MCF 10A (cell line): ENCODE results near the gene CHST11. TPM values are rescaled to one million over a fixed set of nuclear protein-coding genes. Genes with fewer than 3 reads are reported as not detected.
A peak's percentile ranks its signal among the peaks of the same experiment; 100 is the strongest.

Experiments
- BruUV-seq: library from RNA; stranded (reverse); fragments of 400-500 nt; replicated peaks from 2 replicates; lab custom pipeline; 2021; lab: Mats Ljungman, UMichigan
- CTCF ChIA-PET: fragments of 300-600 bp; sonication (Branson Sonifier 250); formaldehyde crosslinking; extraction: SDS; loops from one replicate; lab custom pipeline; 2021; ENCODE audit warnings: antibody characterized with exemption, inconsistent platforms; lab: Yijun Ruan, JAX
- POLR2A ChIA-PET: fragments of 300-600, 350-650 bp; sonication (Branson Sonifier 250); formaldehyde crosslinking; extraction: SDS; loops from one replicate; lab custom pipeline; 2020; ENCODE audit warnings: antibody characterized with exemption, inconsistent platforms; lab: Yijun Ruan, JAX
- DNase-seq: peaks from one replicate; pipeline ENCODE4 v3.0.0-alpha.2; 2018; ENCODE audit not compliant: unreplicated experiment
- H3K27ac Mint-ChIP-seq: one replicate; pipeline ENCODE4 v1.8.0; 2022; ENCODE audit warnings: mild to moderate bottlenecking, low read depth, mixed read lengths; ENCODE audit not compliant: unreplicated experiment
- H3K27me3 Mint-ChIP-seq: one replicate; pipeline ENCODE4 v1.8.0; 2022; ENCODE audit warnings: mixed read lengths; ENCODE audit not compliant: insufficient read depth, unreplicated experiment
- H3K36me3 Mint-ChIP-seq: one replicate; pipeline ENCODE4 v1.8.0; 2022; ENCODE audit warnings: mild to moderate bottlenecking, moderate library complexity, mixed read lengths; ENCODE audit not compliant: insufficient read depth, unreplicated experiment
- H3K4me1 Mint-ChIP-seq: one replicate; pipeline ENCODE4 v1.8.0; 2022; ENCODE audit warnings: mixed read lengths; ENCODE audit not compliant: insufficient read depth, unreplicated experiment
- H3K4me3 Mint-ChIP-seq: one replicate; pipeline ENCODE4 v1.8.0; 2022; ENCODE audit warnings: mild to moderate bottlenecking, moderate library complexity, mixed read lengths; ENCODE audit not compliant: unreplicated experiment
- H3K9me3 Mint-ChIP-seq: one replicate; pipeline ENCODE4 v1.8.0; 2022; ENCODE audit warnings: mixed read lengths; ENCODE audit not compliant: unreplicated experiment
- intact Hi-C: fragments of 100-400 bp; cut with micrococcal nuclease; formaldehyde crosslinking; loops from 2 replicates; pipeline ENCODE4 v1.14.1; 2022
- total RNA-seq: library from RNA; stranded (reverse); gene quantifications from 2 replicates; pipeline ENCODE4 v1.2.3, GENCODE V29; 2022
- TF ChIP-seq, protein P1 (sequence below): fragments of 200-600 bp; IDR thresholded peaks from one replicate; pipeline ENCODE4 v1.8.0; 2022; ENCODE audit warnings: antibody characterized with exemption, mild to moderate bottlenecking; ENCODE audit not compliant: unreplicated experiment

Gene CHST11
- total RNA-seq, 1 experiment from 2014 or later, result 5.3 TPM

DNA sequence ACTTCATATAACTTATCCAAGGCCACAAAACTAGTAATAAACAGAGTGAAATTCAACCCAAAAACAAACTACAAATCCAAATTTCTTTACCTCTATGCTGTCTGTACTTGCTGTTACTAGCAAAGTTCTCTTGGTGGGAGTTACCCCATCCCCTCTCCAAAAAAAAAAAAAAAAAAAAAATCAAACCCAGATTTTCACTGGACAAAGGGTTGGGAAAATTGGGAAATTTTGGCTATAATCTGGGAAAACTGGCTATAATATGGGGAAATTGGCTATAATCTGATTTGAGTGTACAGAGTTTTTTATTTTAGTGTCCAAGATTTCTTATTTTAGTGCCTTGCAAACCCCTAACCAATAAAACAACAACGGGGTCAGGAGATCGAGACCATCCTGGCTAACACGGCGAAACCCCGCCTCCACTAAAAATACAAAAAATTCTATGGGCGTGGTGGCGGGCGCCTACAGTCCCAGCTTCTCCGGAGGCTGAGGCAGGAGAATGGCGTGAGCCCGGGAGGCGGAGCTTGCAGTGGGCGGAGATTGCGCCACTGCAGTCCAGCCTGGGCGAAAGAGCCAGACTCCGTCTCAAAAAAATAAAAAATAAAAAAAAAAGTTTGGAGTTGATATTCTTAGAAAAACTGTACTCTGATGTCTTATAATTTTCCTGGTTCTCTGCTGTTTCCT is 148.4 kb downstream of the CHST11 start:
- TF ChIP-seq, protein P1, sequence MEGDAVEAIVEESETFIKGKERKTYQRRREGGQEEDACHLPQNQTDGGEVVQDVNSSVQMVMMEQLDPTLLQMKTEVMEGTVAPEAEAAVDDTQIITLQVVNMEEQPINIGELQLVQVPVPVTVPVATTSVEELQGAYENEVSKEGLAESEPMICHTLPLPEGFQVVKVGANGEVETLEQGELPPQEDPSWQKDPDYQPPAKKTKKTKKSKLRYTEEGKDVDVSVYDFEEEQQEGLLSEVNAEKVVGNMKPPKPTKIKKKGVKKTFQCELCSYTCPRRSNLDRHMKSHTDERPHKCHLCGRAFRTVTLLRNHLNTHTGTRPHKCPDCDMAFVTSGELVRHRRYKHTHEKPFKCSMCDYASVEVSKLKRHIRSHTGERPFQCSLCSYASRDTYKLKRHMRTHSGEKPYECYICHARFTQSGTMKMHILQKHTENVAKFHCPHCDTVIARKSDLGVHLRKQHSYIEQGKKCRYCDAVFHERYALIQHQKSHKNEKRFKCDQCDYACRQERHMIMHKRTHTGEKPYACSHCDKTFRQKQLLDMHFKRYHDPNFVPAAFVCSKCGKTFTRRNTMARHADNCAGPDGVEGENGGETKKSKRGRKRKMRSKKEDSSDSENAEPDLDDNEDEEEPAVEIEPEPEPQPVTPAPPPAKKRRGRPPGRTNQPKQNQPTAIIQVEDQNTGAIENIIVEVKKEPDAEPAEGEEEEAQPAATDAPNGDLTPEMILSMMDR, result no peak
- ChIA-PET CTCF (interaction anchor here (0.7 kb wide), 1 partner anchor 11 kb away, joined by 3 read pairs; no protein-coding TSS in a partner anchor), POLR2A (no interaction called here)
- no peak for DNase-seq
- intact Hi-C loops, result loop anchor here (5.0 kb wide), 1 partner anchor 67 kb away; no protein-coding TSS in a partner anchor
- peaks cover 5% of the 10 kb centered on the region for H3K36me3 Mint-ChIP-seq
- no peaks in the 10 kb centered on the region for H3K27me3 Mint-ChIP-seq
- no peaks in the 10 kb centered on the region for H3K9me3 Mint-ChIP-seq
- H3K4me3 Mint-ChIP-seq, result no peak overlapping the region
- H3K27ac Mint-ChIP-seq, result peak overlapping the region; percentile 20
- peaks cover 30% of the 10 kb centered on the region for H3K4me1 Mint-ChIP-seq
- BruUV-seq, result no TSS peak

DNA sequence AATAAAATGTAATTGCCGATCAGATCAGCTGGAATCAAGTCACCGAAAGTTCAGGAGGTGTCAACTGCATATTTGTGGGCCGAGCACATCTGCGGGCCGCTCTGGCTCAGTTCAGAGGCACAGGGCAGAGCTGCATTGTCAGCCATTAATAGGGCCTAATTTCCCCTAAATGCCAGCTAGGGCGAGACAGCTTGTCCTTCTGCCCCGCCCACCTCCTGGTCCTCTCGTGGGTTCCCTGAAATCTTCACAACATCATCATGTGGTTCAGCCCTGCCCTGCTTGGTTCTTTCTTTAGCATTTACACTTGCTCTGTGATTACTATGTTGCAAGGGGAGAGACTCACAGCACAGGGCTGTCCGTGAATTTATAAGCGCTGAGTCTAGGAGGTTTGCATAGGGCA is 148.9 kb downstream of the CHST11 start:
- Mint-ChIP-seq H3K27ac (peak overlapping the region; percentile 65), H3K4me3 (no peak overlapping the region), H3K36me3 (peaks cover 5% of the 10 kb centered on the region), H3K4me1 (peaks cover 30% of the 10 kb centered on the region), H3K9me3 (no peaks in the 10 kb centered on the region), H3K27me3 (no peaks in the 10 kb centered on the region)
- no TSS peak for BruUV-seq
- intact Hi-C loops, result no loop called here
- ChIA-PET POLR2A (no interaction called here), CTCF (no interaction called here)
- TF ChIP-seq, protein P1, result no peak
- no peak for DNase-seq

DNA sequence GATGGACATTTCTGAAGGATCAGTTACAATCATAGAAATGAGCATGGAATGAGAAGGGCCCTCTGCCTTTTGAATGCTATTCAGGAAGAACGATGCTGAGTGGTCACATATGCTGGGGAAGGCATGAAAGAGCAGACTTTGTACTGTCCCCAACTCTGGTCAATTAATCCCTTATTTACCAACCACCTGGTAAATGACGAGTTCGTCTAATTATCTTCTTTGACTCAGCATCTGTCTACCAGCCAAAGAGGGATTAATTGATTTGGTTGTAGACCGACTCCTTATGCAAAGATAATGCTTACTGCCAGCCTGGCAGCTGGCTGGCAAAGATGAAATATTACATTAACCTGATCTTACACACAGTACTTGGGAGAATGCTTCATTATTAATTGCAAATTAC is 152.2 kb downstream of the CHST11 start:
- no peaks in the 10 kb centered on the region for H3K27me3 Mint-ChIP-seq
- no TSS peak for BruUV-seq
- peaks cover 5% of the 10 kb centered on the region for H3K36me3 Mint-ChIP-seq
- H3K4me1 Mint-ChIP-seq, result peaks cover 16% of the 10 kb centered on the region
- POLR2A ChIA-PET, result no interaction called here
- CTCF ChIA-PET, result no interaction called here
- H3K9me3 Mint-ChIP-seq, result no peaks in the 10 kb centered on the region
- intact Hi-C loops, result no loop called here
- TF ChIP-seq, protein P1, result no peak
- no peak overlapping the region for H3K4me3 Mint-ChIP-seq
- H3K27ac Mint-ChIP-seq, result no peak overlapping the region
- no peak for DNase-seq

DNA sequence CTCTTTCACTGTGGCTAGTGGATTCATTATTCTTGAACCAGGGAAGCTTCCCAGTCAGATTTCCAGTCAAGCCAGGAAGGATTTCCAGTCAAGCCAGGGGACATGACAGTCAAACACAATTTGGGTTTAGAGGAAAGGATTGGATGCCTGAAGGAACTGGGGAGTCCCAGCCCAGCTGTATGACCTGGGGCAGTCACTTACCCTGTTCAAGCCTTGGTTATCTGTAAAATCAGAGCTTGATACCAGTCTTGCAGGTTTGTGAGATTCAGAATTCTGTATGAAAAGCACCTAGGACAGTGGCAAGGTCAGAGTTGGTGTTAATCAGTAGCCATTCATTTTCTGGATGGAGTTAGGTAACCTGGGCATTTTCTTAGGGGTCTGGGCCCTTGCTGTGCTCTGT is 152.7 kb downstream of the CHST11 start:
- intact Hi-C loops, result no loop called here
- ChIA-PET CTCF (interaction anchor here (0.6 to 1.3 kb wide), 3 partner anchors 122 to 267 kb away, joined by 3 to 6 read pairs (median 4); no protein-coding TSS in a partner anchor), POLR2A (no interaction called here)
- Mint-ChIP-seq H3K36me3 (peaks cover under 1% of the 10 kb centered on the region), H3K4me1 (peaks cover 12% of the 10 kb centered on the region), H3K4me3 (no peak overlapping the region), H3K9me3 (no peaks in the 10 kb centered on the region), H3K27ac (no peak overlapping the region), H3K27me3 (no peaks in the 10 kb centered on the region)
- DNase-seq, result no peak
- TF ChIP-seq, protein P1, result no peak
- BruUV-seq, result no TSS peak
